WTC11 (cell line): ENCODE results near the gene MEPCE. TPM values are rescaled to one million over a fixed set of nuclear protein-coding genes. Genes with fewer than 3 reads are reported as not detected.

ENCODE experiments used
- ATAC-seq: fragments of 200-7000 bp; cut with Tn5 transposase; 2 replicates; pipeline ENCODE4 v1.10.0; 2021; ENCODE audit warnings: mild to moderate bottlenecking, moderate library complexity
- CTCF ChIA-PET: fragments of 300-600 bp; sonication (Branson Sonifier 250); formaldehyde crosslinking; loops from one replicate; lab custom pipeline; 2021; ENCODE audit warnings: antibody characterized with exemption; lab: Charles Lee
- POLR2A ChIA-PET: fragments of 350-600 bp; sonication (Branson Sonifier 250); formaldehyde crosslinking; loops from one replicate; lab custom pipeline; 2021; ENCODE audit warnings: antibody characterized with exemption; lab: Charles Lee
- DNase-seq: peaks from one replicate; pipeline ENCODE4 v3.0.0; 2021; ENCODE audit warnings: low spot score
- H3K27ac Mint-ChIP-seq: 2 replicates; pipeline ENCODE4 v1.8.0; 2021; ENCODE audit warnings: mixed read lengths
- H3K27me3 Mint-ChIP-seq: 2 replicates; pipeline ENCODE4 v1.8.0; 2021; ENCODE audit warnings: low read depth, mild to moderate bottlenecking, moderate library complexity, mixed read lengths
- H3K36me3 Mint-ChIP-seq: 2 replicates; pipeline ENCODE4 v1.8.0; 2021; ENCODE audit warnings: mixed read lengths
- H3K4me1 Mint-ChIP-seq: 2 replicates; pipeline ENCODE4 v1.8.0; 2022; ENCODE audit warnings: mixed read lengths
- H3K4me3 Mint-ChIP-seq: 2 replicates; pipeline ENCODE4 v1.8.0; 2021; ENCODE audit warnings: mild to moderate bottlenecking, moderate library complexity, mixed read lengths
- H3K9me3 Mint-ChIP-seq: 2 replicates; pipeline ENCODE4 v1.8.0; 2021; ENCODE audit warnings: mixed read lengths
- AFF4 ChIP-seq: sonication (generic); formaldehyde crosslinking; IDR thresholded peaks from 2 replicates; pipeline ENCODE4 v1.8.1; 2023; ENCODE audit warnings: mild to moderate bottlenecking, missing genetic modification reagents, borderline replicate concordance
- ATF1 ChIP-seq: sonication (generic); formaldehyde crosslinking; IDR thresholded peaks from 2 replicates; pipeline ENCODE4 v1.8.1; 2023; ENCODE audit warnings: mild to moderate bottlenecking, moderate library complexity, missing genetic modification reagents
- ELF4 ChIP-seq: sonication (generic); formaldehyde crosslinking; IDR thresholded peaks from 2 replicates; pipeline ENCODE4 v1.8.1; 2022; ENCODE audit warnings: low read depth, mild to moderate bottlenecking, moderate library complexity, missing genetic modification reagents
- FOXJ3 ChIP-seq: sonication (generic); formaldehyde crosslinking; IDR thresholded peaks from 2 replicates; pipeline ENCODE4 v1.9.0; 2021; ENCODE audit warnings: missing genetic modification reagents, mild to moderate bottlenecking, borderline replicate concordance
- GABPB1 ChIP-seq: sonication (generic); formaldehyde crosslinking; IDR thresholded peaks from 2 replicates; pipeline ENCODE4 v1.8.1; 2023; ENCODE audit warnings: mild to moderate bottlenecking, missing genetic modification reagents
- HMGXB4 ChIP-seq: sonication (generic); formaldehyde crosslinking; IDR thresholded peaks from 2 replicates; pipeline ENCODE4 v1.8.1; 2023; ENCODE audit warnings: mild to moderate bottlenecking, moderate library complexity, missing genetic modification reagents
- NFYB ChIP-seq: sonication (generic); formaldehyde crosslinking; conservative IDR thresholded peaks from 2 replicates; pipeline ENCODE4 v1.8.0; 2022; ENCODE audit warnings: low read depth, missing genetic modification reagents
- OVOL2 ChIP-seq: fragments of 250-450 bp; sonication (Bioruptor Pico); IDR thresholded peaks from 2 replicates; pipeline ENCODE4 v1.9.0; 2021; ENCODE audit warnings: mild to moderate bottlenecking, borderline replicate concordance
- RORB ChIP-seq: fragments of 250-450 bp; sonication (Bioruptor Pico); IDR thresholded peaks from 2 replicates; pipeline ENCODE4 v1.9.0; 2021; ENCODE audit warnings: mild to moderate bottlenecking
- TEAD1 ChIP-seq: sonication (generic); formaldehyde crosslinking; IDR thresholded peaks from 2 replicates; pipeline ENCODE4 v1.8.0; 2022; ENCODE audit warnings: mild to moderate bottlenecking, missing genetic modification reagents
- TP53 ChIP-seq: sonication (generic); formaldehyde crosslinking; IDR thresholded peaks from 2 replicates; pipeline ENCODE4 v1.8.1; 2023; ENCODE audit warnings: mild to moderate bottlenecking, missing genetic modification reagents
- USF2 ChIP-seq: sonication (generic); formaldehyde crosslinking; IDR thresholded peaks from 2 replicates; pipeline ENCODE4 v1.8.1; 2023; ENCODE audit warnings: mild to moderate bottlenecking, missing genetic modification reagents, moderate library complexity
- ZBTB43 ChIP-seq: sonication (generic); formaldehyde crosslinking; IDR thresholded peaks from 2 replicates; pipeline ENCODE4 v1.8.1; 2023; ENCODE audit warnings: mild to moderate bottlenecking, missing genetic modification reagents
- ZMAT4 ChIP-seq: fragments of 250-450 bp; sonication (Bioruptor Pico); IDR thresholded peaks from 2 replicates; pipeline ENCODE4 v1.9.0; 2021; ENCODE audit warnings: mild to moderate bottlenecking
- ZNF232 ChIP-seq: sonication (generic); formaldehyde crosslinking; IDR thresholded peaks from 2 replicates; pipeline ENCODE4 v1.8.0; 2022; ENCODE audit warnings: mild to moderate bottlenecking, missing genetic modification reagents
- total RNA-seq: library from RNA; stranded (reverse); gene quantifications from 3 replicates; pipeline ENCODE4 v1.2.3, GENCODE V29; 2021
- TF ChIP-seq, protein P1 (sequence below): sonication (generic); formaldehyde crosslinking; IDR thresholded peaks from 2 replicates; pipeline ENCODE4 v1.8.1; 2022; ENCODE audit warnings: missing genetic modification reagents, borderline replicate concordance
- TF ChIP-seq, protein P2 (sequence below): sonication (generic); formaldehyde crosslinking; IDR thresholded peaks from 2 replicates; pipeline ENCODE4 v1.8.0; 2022; ENCODE audit warnings: mild to moderate bottlenecking, missing genetic modification reagents
- TF ChIP-seq, protein P3 (sequence below): sonication (generic); formaldehyde crosslinking; conservative IDR thresholded peaks from 2 replicates; pipeline ENCODE4 v1.8.1; 2022; ENCODE audit warnings: mild to moderate bottlenecking, missing genetic modification reagents
- TF ChIP-seq, protein P4 (sequence below): fragments of 250-450 bp; sonication (Bioruptor Pico); IDR thresholded peaks from 2 replicates; pipeline ENCODE4 v1.8.0; 2021; ENCODE audit warnings: mild to moderate bottlenecking

Gene MEPCE
- total RNA-seq, 1 experiment from 2014 or later, result 41.9 TPM

GRCh38 chr7:100435401-100436304, 6.0 kb downstream of the MEPCE start (continued):
- TF ChIP-seq ATF1 (0 out of 2 replicates have a peak, but pooled peaks have one; percentile 76), RORB (CRISPR knock-in tag) (no peak), ZBTB43 (CRISPR knock-in tag) (no peak), FOXJ3 (no peak), GABPB1 (CRISPR knock-in tag) (no peak; the same call in 1 of the 2 replicates), NFYB (CRISPR knock-in tag) (0 out of 2 replicates have a peak, but pooled peaks have one; percentile 8), TP53 (CRISPR knock-in tag) (no peak), AFF4 (0 out of 2 replicates have a peak, but pooled peaks have one; percentile 52), ZNF232 (CRISPR knock-in tag) (peak; percentile 86; the same call in 1 of the 2 replicates)
- TF ChIP-seq, protein P1, sequence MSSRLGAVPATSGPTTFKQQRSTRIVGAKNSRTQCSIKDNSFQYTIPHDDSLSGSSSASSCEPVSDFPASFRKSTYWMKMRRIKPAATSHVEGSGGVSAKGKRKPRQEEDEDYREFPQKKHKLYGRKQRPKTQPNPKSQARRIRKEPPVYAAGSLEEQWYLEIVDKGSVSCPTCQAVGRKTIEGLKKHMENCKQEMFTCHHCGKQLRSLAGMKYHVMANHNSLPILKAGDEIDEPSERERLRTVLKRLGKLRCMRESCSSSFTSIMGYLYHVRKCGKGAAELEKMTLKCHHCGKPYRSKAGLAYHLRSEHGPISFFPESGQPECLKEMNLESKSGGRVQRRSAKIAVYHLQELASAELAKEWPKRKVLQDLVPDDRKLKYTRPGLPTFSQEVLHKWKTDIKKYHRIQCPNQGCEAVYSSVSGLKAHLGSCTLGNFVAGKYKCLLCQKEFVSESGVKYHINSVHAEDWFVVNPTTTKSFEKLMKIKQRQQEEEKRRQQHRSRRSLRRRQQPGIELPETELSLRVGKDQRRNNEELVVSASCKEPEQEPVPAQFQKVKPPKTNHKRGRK (CRISPR knock-in tag), result no peak
- TF ChIP-seq, protein P2, sequence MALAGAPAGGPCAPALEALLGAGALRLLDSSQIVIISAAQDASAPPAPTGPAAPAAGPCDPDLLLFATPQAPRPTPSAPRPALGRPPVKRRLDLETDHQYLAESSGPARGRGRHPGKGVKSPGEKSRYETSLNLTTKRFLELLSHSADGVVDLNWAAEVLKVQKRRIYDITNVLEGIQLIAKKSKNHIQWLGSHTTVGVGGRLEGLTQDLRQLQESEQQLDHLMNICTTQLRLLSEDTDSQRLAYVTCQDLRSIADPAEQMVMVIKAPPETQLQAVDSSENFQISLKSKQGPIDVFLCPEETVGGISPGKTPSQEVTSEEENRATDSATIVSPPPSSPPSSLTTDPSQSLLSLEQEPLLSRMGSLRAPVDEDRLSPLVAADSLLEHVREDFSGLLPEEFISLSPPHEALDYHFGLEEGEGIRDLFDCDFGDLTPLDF (CRISPR knock-in tag), result 0 out of 2 replicates have a peak, but pooled peaks have one; percentile 10
- TF ChIP-seq, all 79 proteins: peak for 24

GRCh38 chr7:100437150-100438100, 7.8 kb downstream of the MEPCE start:
- Mint-ChIP-seq H3K4me3 (peak overlapping the region; percentile 87), H3K27me3 (no peaks in the 10 kb centered on the region), H3K36me3 (peaks cover 25% of the 10 kb centered on the region), H3K27ac (no peak overlapping the region; the same call in 1 of the 2 replicates), H3K9me3 (no peaks in the 10 kb centered on the region), H3K4me1 (peaks cover 23% of the 10 kb centered on the region)
- DNase-seq (no peak), ATAC-seq (no peak)
- ChIA-PET POLR2A (interaction anchor here (0.6 to 3.7 kb wide), 5 partner anchors 8 to 417 kb away, joined by 3 to 13 read pairs (median 5); partner anchors contain the start of gene ZCWPW1), CTCF (interaction anchor here (0.6 to 2.1 kb wide), 10 partner anchors 13 to 426 kb away, joined by 3 to 16 read pairs (median 4); partner anchors contain the start of gene FBXO24)
- TF ChIP-seq TEAD1 (CRISPR knock-in tag) (no peak), ZMAT4 (CRISPR knock-in tag) (no peak), HMGXB4 (CRISPR knock-in tag) (no peak), OVOL2 (CRISPR knock-in tag) (no peak), ELF4 (CRISPR knock-in tag) (no peak), USF2 (no peak)
- TF ChIP-seq, protein P3, sequence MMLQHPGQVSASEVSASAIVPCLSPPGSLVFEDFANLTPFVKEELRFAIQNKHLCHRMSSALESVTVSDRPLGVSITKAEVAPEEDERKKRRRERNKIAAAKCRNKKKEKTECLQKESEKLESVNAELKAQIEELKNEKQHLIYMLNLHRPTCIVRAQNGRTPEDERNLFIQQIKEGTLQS (CRISPR knock-in tag), result no peak
- TF ChIP-seq, protein P4, sequence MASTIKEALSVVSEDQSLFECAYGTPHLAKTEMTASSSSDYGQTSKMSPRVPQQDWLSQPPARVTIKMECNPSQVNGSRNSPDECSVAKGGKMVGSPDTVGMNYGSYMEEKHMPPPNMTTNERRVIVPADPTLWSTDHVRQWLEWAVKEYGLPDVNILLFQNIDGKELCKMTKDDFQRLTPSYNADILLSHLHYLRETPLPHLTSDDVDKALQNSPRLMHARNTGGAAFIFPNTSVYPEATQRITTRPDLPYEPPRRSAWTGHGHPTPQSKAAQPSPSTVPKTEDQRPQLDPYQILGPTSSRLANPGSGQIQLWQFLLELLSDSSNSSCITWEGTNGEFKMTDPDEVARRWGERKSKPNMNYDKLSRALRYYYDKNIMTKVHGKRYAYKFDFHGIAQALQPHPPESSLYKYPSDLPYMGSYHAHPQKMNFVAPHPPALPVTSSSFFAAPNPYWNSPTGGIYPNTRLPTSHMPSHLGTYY, result no peak
